GM12801 (cell line): ENCODE measurements around the gene GLCE.

Experiments
- TF ChIP-seq, protein P1 (sequence below): IDR thresholded peaks from one replicate; pipeline ENCODE4 v1.5.1; 2011; ENCODE audit warnings: control low read depth; ENCODE audit not compliant: insufficient read length; ENCODE audit errors: extremely low read depth

The GLCE gene

DNA sequence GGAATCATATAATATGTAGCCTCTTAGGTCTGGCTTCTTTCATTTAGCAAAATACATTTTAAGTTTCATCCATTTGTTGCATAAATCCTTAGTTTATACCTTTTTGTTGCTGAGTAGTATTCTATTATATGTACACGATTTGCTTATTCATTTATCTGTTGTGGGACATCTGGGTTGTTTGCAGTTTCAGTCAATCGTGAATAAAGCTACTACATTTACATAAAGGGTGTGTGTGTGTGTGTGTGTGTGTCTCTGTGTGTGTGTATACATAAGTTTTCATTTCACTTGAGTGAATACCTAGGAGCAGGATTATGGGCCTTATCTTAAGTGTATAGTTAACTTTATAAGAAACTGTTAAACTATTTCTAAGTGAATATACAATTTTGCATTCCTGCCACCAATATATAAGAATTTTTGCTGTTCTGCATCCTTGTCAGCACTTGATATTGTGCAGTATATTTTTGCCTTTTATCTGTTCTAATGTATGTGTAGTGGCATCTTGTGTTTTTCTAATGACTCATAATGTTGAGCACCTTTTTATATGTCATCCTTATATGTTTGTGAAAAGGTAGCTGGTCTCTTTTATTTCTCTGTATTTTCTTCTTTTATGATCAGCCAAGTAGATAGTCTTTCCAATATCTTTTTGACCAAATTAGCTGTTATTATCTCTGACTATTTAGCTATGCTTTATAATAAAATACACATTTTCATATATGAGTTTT is 55.0 kb downstream of the GLCE start:
- TF ChIP-seq, protein P1, sequence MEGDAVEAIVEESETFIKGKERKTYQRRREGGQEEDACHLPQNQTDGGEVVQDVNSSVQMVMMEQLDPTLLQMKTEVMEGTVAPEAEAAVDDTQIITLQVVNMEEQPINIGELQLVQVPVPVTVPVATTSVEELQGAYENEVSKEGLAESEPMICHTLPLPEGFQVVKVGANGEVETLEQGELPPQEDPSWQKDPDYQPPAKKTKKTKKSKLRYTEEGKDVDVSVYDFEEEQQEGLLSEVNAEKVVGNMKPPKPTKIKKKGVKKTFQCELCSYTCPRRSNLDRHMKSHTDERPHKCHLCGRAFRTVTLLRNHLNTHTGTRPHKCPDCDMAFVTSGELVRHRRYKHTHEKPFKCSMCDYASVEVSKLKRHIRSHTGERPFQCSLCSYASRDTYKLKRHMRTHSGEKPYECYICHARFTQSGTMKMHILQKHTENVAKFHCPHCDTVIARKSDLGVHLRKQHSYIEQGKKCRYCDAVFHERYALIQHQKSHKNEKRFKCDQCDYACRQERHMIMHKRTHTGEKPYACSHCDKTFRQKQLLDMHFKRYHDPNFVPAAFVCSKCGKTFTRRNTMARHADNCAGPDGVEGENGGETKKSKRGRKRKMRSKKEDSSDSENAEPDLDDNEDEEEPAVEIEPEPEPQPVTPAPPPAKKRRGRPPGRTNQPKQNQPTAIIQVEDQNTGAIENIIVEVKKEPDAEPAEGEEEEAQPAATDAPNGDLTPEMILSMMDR: no peak

DNA sequence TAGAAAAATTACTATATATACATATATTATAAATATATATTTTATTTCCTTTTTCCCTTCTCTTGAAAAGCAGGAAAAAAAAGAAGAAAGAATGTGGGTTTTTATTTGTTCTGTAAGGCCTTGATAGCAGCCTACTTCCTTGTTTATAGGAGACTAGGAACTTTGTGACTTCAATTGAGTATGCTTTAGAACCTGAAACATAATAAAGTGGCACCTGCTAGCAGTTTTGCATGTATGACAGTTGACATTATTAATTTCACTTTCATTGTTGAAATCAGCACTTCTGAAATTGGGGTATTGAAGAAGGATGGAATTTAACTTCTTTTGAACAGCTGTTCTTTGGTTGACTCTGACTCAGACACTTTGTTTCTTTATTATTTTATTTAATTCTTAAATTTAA is 56.9 kb downstream of the GLCE start:
- TF ChIP-seq, protein P1: no peak

DNA sequence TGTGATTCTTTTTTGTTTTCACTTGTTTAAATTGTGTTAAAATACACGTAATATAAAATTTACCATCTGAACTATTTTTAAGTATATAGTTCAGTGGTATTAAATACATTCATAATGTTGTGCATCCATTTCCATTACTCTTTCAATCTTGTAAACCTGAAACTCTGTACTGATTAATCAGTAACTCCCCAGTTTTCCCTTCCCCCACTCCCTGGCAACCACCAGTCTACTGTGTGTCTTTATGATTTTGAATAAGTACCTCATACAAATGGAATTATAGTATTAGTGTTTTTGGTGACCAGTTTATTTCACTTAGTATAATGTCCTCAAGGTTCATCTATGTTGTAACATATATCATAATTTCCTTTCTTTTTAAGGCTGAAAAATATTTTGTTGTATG is 59.3 kb downstream of the GLCE start:
- TF ChIP-seq, protein P1: no peak

DNA sequence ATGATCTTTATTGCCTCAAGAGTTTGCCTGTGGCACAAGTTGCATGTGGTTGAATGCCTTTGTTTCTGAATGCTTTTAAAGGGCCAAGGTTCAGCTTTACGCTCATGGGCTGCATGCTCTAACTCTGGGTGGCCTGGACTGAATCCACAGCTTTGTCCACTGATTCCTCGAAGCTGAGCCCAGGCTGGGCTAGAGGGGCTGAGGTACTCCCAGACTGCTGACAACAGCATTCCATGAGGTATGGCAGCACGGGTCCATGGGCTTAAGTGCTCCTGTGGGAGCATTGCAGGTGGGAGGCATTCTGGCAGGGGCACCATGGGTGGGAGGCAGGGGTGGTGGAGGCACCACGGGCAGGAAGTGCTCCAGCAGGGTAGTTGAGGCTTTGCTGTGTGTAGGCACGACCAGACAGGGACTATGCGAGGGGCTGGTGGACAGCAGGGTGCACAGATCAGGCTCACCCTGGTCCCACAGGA is 61.6 kb downstream of the GLCE start:
- TF ChIP-seq, protein P1: no peak

DNA sequence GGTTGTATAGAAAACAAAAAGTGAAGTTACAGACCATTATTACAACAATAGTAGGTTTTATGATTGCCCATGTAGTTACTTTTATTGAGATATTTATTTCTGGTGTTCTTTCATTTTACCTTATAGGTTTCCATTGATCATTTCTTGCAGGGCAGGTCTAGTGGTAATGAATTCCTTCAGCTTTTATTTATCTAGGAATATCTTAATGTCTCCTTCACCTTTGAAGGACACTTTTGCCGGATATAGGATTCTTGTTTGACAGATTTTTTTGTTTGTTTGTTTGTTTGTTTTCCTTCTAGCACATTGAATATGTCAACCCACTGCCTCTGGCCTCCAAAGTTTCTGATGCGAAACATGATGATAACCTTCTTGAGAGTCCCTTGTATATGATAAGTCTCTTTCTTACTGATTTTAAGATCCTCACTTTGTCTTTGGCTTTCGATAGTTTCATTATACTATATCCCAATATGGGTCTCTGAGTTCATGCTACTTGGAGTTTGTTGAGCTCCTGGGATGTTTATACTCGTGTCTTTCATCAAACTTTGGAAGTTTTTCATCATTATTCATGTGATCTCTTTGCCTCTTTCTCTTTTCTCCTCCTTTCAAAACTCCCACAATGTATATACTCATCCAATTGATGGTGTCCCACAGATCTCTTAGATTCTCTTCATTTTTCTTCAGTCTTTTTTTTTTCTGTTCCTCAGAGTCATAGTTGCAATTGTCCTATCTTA is 62.8 kb downstream of the GLCE start:
- TF ChIP-seq, protein P1: no peak

DNA sequence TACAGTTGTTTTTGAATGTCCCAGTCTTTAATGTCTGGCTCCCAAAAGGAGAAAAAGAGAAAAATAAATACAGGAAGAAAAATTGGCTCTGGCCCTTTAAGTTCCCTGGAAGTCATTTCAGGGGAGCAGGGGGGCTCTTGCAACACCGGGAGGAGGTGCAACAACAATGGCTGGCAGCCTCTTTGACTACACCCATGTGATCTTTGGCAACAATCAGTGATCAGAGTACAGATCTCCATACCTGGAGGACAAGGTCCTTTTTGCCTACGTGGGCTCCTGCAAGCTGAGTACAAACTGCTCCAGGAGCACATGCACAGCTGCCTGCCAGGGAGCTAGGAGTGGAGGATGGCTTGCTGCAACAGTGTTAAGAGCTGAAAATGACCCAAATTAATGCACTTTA is 63.9 kb downstream of the GLCE start:
- TF ChIP-seq, protein P1: no peak

DNA sequence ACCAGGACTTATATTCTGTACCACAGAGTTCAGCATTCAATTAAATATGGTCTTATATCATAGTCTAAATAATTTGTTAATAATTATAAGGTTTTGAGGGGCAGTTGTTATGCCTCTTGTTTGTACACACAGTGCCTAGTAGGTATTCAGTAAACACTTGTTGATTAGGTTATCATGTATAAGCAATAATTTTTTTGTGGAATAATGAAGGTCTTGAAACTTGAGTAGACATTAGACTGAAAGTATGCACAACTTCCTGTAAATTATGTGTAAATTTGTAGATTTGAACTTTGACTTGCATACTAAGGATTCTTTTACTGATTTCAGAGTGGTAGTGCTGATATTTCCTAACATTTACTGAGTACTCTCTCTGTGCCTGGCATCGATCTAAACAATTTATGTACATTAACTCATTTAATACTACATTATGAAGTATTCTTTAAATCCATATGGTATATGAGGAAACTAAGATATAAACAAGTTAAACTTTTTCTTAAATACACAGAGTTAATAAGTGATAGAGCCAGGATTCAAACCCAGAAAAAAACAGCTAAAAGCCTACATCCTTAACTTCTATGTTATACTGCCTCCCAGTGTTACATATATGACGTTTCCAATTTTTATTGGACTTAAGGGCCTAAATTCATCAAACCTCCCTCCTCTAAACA is 65.1 kb downstream of the GLCE start:
- TF ChIP-seq, protein P1: no peak
